ENCODE measurements around the gene SLC23A3.

DNA sequence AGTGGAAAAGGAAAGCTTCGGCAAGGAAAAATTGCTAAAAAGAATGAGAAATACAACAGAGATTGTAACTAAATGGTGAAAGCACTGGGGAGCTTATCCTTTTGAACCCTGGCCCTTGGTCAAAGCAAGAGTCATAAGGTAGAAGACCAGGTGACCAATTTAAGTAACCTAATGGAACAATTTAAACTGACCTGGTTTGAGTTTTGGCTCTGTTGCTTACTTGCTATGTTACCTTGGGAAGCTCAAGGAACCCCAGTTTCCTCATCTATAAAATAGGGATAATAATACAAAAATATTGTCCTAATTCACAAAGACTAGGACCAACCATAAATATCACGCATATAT, 57.8 kb downstream of the SLC23A3 start:
- TF ChIP-seq, protein P1, sequence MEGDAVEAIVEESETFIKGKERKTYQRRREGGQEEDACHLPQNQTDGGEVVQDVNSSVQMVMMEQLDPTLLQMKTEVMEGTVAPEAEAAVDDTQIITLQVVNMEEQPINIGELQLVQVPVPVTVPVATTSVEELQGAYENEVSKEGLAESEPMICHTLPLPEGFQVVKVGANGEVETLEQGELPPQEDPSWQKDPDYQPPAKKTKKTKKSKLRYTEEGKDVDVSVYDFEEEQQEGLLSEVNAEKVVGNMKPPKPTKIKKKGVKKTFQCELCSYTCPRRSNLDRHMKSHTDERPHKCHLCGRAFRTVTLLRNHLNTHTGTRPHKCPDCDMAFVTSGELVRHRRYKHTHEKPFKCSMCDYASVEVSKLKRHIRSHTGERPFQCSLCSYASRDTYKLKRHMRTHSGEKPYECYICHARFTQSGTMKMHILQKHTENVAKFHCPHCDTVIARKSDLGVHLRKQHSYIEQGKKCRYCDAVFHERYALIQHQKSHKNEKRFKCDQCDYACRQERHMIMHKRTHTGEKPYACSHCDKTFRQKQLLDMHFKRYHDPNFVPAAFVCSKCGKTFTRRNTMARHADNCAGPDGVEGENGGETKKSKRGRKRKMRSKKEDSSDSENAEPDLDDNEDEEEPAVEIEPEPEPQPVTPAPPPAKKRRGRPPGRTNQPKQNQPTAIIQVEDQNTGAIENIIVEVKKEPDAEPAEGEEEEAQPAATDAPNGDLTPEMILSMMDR (conservative IDR thresholded peaks at IDR 0.05; ENCODE audit: low read depth, low read length): no peak
- TF ChIP-seq EZH2 (IDR thresholded peaks at IDR 0.05; ENCODE audit: borderline replicate concordance, low read depth, low read length, poor library complexity, severe bottlenecking): no peak
